Activated CD8-positive, alpha-beta memory T cell treated with anti-CD3 and anti-CD28 coated beads for 48 hours (primary cell): ENCODE measurements around the gene ALCAM.

Experiments used
- DNase-seq, 3 experiments: peaks; one replicate each; pipeline ENCODE4 v3.0.0-alpha.2; 2020; ENCODE audit warnings: low read depth in 2 of 3, low spot score in 2 of 3

Gene ALCAM

DNA sequence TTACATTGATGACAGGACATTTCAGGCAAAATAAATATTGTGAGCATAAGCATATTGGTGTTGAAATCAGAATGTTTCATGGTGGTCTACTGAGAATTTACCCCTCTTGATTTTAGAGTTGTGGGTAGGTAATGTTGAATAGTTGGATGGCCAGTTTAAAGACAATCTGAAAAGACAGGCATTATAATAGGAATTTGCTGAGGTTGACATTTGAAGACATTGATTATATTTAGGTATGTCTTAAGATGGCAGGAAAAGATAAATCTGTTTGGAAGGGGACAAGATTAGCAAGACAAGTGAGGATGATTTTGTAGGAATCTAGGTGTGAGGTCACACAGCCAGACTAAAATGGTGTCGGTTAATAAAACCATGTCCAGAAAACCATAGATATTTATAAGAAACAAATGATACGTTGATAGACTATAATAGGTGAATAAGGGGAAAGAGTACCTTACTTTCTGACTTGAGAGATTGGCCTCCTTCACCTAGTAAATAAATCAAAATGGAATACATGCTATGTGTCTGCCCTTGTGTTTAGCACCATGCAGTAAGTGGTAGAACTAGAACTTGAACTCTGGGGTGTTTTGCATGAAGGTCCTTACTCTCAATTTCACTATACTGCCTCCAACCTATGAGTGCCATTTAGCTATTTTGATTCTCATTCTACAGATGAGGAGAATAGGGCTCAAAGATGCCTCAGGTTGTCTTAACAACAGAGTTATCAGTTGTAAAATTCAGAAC lies 57.9 kb downstream of the ALCAM start:
- no peak for DNase-seq

DNA sequence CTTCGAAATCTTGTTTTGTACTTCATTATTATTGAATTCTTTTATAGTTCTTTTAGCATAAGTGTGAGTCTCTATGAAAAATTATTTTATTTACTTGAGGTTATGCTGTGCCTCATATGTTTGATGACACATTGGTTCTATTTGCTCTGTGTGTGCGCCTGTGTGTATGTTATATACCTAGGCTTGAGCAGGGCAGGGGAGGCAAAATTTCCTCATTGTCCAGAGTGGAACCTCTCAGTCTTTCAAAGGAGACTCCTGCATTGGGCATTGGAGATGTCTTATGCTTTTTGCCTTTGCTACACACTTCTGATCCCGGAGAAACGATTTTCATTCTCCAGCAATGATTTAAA lies 58.4 kb downstream of the ALCAM start:
- DNase-seq: no peak

DNA sequence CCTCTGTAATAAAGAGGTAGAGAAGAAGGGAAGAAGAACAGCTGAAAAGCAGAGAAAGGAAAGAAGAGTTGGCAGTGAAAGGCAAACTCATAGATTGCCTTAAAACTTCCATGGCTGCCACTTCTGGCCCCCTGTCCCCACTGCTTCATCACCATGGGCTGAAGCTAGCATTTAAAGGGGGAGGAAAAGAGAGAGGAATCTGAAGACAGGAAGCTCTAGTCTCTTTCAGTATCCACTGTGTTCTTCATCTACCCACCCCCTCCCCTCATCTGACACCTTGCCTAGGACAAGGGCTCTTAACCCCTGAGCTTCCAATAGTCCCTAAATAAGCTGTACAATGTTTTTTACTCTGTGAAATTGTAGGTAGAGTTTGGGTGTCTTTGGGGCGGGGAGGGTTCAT lies 60.6 kb downstream of the ALCAM start:
- no peak for DNase-seq

DNA sequence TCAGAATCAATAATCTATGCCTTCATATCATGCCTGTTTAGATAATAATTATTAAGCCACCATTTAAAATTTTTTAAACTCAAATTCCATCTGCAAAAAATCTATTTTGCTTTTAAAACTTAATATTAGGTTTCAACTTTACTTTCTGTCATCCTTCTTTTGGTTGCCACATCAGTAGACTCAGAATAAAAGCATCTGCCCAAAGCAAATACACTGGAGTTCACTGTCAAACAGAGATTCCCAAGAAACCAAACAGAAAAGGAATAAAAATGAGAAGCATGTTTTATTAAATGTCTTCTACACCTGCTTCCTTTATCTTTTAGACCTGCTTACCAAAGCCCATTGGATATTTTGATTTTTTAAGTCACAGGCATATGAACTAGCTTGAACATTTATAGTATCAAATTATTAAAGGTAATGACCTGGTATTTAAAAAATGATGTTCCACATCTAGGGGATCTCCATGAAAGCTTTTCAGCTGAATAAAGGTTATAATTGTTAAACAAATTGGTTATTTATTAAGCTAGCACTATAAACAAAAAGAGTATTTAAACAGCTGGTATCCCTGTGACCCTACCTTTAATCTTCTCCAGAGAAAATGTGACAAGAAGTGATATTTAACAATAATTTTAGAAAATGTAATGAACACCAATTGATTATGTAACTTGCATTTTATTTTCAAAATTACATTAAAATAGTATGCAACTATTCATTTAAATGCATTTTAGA lies 62.5 kb downstream of the ALCAM start:
- no peak for DNase-seq

DNA sequence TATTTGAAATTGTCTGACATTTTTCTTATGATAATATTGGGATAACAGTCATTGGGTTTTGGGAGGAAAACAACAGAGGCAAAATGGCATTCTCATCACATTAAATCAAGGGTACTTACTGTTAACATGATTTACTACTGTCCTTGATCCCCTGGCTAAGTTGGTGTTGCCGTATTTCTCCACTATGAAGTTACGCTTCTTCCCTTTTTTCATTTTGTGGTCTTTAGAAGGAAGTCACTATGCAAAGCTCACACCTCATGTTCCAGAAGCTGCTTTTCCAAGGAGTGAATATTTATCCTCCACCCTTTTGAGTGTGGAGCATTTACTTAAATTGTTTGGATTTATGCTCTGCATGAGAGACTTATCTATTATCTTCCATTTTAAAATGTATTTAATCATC lies 63.7 kb downstream of the ALCAM start:
- DNase-seq: no peak

DNA sequence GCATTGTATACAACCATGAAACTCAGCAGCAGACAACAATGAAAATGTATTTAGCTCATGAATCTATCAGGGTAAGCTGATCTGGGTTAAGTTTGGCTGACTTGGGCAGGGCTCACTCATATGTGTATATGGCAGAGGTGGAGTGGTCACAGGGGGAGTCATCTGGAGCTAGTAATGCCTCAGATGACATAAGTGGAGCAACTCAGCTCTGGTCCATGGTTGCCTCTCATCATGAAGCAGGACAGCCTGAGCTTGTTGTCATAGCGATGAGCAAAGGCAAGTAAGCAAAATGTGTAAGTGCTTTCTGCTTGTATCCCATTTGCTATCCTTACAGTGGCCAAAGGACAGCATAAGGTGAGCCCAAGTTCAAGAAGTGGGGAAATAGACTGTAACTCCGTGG lies 64.5 kb downstream of the ALCAM start:
- no peak for DNase-seq

DNA sequence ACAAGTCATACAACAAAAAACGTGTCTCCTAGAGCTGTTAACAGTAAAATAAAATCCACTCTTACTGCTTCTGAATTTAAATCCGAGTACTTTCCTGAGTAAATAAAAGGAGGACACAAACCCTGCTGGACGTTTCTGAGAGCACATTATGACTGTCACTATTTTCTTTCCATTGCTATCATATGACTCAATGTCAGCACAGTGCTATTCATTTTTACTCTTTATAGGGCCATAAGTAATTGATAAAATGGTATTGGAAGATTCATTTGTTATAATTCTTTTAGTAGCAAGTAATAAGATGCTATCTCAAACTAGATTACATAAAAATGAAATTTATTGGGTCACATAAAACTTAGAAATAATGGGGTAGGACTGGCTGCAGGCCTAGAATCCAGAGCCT lies 68.6 kb downstream of the ALCAM start:
- no peak for DNase-seq

DNA sequence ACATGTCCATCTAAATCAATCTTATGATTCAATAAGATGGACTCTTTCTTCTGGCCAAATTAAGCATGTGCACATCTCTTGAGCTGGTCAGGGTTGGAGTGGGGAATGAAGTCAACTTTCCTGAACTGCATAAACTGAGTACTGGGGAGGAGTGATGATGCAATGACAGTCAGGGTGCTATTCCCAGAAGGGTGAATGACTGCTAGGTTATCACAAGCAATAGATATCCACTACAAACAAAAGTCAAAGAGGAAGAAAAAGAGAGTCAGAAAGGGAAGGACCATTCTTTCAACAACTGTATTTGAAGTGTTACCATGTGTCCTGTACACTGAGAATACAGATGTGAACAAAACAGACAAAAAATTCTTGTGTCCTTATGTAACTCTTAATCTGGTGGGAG lies 70.0 kb downstream of the ALCAM start:
- DNase-seq: no peak

DNA sequence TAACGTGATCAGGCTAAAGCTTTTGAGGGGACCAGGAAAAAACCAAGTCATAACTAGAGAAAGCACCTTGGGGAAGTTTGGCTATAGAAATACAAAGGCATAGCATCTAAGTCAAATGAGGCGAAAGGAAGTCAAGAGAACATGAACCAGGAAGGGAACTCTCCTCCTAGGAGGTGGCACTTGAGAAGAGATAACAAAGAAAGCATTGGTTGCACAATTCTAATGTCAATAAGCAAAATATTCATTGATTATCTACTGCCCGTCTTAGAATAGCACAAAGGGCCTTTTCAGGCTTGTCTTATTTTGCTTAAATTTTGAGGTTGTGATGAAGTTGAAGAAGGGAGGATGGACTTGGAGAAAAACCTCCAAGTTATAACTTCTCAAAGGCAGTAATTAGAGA lies 73.4 kb downstream of the ALCAM start:
- DNase-seq: no peak

DNA sequence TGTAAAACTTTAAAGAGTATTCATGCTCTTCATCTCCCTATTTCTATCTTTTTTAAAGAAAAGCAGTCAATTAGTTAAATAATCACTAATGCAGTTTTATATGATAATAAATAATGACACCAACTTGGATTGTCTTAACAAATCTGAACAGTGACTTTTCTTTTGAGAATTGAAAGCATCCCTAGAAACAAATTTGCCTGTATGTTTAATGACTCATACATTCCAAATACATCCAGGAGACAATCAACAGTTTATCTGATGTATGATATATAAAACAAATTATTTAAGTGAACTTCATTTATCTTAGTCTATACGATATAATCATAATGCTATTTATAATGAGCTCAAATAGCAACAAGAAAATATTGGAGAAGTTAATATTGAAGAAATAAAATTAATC lies 78.0 kb downstream of the ALCAM start:
- DNase-seq: no peak

DNA sequence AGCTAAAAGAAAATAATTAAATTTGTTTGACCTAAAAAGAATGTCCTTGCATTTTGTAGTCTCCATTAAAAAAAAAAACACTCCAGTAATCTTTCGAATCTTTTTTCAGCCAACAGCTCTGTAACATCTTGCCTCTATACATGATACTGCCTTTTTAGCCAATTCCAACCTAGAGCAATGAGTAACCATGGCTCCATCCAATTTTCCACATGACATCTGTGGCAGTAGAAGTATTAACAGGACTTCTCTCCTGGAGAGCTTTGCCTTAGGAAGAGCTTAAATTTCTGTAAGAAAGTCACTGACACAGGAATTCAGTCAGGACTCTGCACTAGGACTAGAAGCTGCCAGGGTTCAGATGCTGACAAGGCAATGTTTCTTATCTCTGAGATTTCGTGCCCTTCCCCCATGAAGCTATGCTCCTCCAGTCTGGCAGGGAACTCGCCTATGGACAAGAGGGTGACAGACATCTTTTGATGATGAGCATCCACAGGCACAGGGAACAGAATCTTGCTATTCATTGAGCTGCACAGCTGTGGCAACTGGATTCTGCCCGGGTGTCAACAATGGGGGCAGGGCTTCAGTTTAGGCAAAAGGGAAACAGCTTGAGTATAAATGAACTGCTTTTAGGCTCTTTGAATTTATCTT lies 81.8 kb downstream of the ALCAM start:
- no peak for DNase-seq

DNA sequence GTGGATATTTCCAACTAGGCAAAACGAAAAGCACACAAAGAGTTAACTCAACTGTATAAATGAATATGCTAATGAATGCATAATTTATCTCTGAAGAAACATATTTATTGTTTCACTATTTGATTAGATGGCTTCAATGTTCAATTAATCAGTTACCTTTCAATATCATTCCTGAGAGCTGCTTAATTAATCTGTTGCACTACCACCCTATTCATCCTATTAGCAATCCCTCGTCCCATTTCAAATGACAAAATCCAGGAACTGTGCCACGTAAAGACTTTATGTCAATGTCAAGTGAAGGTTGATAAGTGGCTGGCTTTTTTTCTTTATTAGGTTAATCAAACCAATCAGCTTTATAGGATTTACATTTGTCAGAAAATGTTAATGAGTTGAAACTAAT lies 82.7 kb downstream of the ALCAM start:
- no peak for DNase-seq

DNA sequence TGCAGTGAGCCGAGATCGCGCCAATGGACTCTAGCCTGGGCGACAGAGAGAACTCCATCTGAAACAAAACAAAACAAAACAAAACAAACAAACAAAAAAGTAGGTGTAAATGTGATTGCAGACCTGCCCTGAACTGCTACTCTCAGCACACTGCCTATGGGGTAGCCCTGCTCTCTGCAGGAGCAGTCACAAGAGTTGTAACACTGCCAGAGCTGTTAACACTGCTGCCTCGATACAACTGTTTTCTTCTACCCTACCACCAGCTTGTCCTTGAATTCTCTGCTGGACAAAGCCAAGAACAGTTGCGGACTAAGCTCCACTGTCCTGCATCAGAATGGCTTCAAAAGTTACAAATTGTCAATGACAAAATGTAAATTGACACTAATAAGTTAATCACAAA lies 89.3 kb downstream of the ALCAM start:
- DNase-seq: no peak

DNA sequence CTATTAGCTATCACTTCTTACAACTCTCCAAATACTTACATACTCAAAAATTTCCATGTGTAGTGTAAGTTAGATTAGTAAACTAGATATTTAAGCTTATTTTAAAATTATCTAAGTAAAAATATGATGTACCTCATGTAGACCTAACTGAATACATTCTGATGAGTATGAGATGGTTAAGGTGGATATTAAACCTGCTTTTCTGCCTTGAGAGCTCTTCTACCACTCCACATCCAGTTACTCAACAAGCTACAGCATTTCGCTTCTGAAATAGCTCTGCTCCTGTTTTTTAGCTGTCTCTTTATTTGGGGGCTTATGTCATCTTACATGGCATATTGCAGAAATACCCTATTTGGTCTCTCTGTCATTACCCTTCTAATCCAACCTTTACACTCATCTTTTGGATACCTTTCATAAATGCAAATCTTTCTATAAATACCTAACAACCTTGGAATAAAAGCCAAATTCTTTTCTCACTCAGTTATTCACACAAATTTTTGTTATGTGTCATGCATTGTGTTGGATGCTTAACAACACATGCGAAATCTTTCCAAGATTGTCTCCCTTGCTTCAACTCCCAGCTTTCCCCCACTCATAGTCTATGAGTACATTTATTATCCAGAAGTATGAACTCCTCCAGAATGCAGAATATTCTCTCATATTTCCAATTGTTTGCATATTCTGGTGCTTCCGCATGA lies 92.0 kb downstream of the ALCAM start:
- no peak for DNase-seq

DNA sequence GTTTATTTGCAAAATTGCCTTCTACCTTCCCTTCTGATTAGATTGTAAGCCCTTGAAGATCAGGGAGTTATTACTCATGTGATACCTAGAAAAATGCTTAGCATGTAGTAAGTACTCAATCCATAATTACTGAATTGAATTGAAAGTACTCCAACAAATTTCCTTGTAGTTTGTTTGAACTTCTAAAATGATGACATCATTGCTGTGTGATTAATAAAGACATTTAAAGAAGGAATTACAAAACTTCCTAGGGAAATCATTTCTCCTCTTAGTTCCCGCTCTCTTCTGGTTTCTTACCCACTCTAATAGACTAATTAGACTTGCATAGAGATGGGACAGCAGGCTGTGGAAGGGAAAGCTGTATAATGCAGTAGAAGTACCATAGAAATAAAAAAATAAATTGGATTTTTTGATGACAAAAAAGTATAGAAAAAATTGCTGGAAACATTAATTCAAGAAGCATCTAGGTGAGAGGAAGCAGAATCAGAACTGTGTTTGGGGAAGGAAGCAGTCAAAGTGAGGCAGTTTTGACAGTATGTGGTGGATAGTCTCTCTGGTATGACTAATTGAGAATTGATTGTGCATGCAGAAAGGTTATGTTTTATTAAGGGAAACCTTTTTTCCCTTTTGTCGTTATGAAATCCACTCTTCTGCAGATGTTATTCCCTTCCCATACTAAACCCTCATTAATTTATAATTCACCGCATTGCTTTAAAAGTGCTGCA lies 93.0 kb downstream of the ALCAM start:
- DNase-seq: no peak

DNA sequence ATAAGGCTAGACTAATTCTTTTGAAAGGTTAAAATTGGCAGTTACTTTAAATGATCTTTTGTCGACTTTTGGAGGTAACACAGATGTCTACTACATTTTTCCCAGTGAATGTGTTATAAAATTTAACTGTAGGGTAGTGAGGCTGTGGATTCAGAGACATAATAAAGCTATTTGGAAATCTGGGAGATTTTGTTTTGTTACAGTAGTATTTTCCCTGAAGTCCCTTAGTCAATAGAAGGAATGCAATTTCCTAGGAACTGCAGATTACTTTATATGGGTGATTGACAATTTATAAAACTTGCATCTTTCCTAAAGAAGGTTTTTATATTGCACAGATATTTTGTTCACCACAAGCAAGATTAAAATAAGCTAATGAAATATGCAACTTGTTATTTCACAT lies 96.9 kb downstream of the ALCAM start:
- no peak for DNase-seq

DNA sequence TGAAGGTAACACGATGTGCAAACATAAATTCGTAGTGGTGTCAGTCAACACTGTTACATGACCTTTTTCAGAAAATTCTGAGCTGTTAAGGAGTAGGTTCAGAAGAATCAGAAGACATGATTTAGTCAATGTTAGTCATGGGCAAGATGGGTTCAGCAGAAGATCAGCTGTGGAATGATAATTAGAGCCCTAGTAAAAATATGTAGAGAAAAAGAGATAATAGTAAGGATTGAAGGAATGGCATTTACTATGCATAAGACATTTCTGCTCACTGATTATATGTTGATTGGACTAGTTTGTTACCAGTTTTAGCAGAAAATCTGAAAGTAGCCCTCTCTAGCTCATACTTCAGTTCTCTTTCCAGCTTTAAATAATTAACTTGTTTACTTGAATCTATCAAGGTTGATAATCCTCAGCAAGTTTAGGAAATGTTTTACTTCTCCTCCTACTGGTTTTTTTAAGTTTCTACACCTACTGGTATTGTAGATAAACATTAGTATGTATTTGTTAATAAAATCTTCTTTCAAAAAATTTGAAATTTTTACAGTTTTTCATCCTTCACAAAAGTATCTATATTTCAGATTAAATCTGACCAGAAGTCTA lies 98.6 kb downstream of the ALCAM start:
- no peak for DNase-seq

DNA sequence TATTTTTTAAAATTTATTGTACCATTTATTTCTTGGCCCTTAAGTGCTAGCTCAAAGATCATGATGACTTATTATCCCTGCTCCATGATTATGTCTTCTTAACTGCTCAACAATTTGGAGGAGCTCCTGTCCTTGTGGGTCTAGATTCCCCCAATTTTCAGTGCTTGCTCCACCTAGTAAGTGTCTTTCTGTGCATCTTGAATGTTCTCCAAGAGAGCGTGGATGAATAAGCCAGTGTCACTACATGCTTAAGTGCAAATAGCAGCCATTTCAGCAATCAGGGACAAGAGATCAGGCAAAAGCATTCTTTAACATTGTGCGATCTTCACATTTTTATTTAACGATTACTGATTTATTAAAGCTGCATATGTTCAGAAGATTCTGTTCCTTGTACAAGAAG lies 99.4 kb downstream of the ALCAM start:
- no peak for DNase-seq

DNA sequence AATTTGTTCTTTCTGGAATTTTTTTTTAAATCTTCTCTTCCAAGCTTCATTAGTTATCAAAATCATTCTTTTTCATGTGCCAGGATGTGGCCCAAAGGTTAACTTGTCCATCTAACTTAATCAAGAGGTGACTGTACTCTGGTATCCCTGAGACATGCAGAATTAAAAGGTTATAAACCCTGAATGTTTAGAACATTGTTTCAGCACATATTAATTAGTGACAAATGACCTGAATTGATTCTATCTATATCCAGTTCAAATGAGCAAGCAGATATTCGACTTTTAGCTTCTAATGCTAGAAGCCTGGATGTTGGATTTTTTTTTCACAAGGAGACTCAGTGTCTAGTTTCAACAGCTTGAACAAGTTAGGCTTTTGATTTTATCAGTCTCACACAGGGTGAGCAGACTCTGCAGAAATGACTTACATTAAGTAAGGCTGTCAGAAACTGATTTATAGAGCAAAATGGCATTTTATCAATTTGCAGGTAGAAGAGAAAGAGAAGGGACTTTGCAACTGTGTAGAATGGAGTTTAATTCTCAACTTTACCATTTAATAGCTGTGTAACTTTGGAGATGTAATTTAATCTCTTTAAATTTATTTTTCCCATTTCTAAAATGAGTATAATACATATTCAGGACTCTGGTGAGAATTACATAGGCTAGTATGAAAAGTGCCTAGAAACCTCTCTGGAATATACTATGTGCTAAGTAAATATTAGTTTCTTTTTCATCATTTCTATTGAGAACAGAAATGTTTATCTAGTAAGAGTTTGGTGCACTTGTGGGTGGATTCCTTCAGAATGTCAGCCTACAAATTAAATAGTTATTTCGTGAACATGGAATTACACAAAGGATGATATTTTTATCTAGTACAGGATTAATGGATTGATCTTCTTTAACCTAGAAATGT lies 100.0 kb downstream of the ALCAM start:
- DNase-seq: no peak

DNA sequence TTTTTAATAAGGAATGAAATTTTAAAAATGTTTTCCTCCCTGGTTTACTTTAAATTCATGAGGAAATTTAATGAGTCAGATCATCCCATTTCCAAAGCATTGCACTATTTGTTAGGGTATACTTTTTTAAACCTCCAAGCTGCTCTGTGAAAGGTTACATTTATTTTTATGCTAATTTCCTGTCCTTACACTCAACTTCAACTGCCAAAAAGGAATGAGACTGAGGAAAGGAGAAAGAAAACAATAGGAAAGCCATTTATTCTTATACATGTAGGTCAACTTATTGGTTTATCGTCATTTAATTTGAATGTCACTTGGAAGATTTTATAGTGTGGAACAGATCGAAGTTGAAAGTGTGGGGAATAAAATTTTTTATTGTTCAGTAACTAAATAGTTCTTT lies 104.1 kb downstream of the ALCAM start:
- no peak for DNase-seq
